HG03571 (cell line): ENCODE results near the gene TPX2.

Experiments used
- ATAC-seq: cut with Tn5 transposase; IDR thresholded peaks from one replicate; pipeline ENCODE4 v1.9.1; 2021; ENCODE audit not compliant: unreplicated experiment

Gene TPX2

DNA sequence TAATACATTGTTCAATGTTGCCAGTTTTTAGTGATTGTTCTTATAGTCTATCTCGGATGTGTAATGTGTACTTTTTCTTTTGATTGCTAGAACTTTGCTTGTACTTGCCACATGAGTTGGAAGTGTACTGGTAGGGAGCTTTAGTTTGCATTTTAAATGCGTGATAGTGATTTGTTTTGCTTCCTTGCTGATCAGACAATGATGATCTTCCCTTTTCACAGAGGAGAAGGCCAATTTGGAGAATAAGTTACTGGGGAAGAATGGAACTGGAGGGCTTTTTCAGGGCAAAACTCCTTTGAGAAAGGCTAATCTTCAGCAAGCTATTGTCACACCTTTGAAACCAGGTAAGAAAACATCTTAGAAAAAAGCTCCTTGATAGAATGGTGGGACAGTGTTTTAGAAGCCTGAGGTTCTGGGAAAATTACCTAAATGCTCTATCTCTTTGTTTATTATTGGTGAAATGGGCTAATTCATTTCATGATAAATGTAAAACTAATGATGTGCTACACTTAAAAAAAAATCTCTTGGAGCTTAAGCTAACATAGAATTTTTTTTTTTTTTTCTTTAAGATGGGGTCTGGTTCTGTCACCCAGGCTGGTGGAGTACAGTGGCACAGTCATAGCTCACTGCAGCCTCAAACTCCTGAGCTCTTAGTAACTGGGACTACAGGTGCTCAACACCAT, 20.9 kb downstream of the TPX2 start:
- no peak for ATAC-seq

DNA sequence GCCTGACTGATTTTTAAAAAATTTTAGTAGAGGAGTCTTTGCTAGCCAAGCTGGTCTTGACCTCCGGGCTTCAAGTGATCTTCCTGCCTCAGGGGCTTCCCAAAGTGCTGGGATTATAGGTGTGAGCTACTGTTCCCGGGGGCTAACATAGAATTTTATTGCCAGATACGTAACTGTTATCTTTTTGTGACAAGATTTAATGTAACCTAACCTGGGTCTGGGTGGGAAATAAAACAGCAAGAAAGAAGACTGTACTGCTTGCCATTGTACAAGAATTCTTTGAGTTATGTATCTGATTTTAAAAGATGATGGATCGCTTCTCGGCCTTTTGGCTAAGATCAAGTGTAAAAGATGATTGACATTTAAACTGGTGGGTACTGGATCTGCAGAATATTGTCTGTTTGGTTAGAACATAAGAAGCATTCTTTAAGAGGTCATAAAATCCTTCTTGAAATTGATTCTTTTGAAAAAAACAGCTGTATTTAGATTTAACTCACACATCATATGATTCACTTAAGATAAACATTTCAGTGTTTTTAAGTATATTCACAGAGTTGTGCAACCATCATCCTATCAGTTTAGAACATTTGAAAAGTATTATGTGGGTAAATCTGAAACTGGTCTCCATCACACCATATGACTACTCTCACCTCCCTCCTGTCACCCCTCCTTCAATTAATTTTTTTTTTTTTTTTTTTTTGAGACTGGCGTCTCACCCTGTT, 21.6 kb downstream of the TPX2 start:
- ATAC-seq, result no peak

DNA sequence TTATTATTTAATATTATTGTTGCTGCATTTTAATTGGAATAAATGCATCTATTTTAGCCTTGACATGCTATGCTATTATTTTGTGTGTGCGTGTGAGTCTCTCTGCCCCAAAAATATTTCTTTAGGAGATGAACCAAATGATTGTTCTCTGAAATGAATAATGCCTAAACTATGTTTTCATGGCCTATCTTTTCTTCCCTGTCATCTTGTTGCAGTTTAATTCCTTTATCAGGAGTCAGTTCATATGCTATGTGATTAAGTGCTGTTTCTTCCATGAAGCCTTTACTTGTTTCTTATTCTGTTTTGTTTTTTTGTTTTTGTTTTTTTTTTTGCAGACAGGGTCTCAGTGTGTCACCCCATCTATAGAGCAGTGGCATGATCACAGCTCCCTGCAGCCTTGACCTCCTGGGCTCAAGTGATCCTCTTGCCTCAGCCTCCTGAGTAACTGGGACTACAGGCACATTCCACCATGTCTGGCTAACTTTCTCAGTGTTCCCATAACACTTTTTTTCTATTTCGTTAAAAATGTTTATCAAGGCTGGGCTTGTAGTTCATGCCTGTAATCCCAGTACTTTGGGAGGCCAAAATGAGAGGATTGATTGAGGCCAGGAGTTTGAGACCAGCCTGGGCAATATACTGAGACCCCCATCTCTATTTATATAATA, 25.7 kb downstream of the TPX2 start:
- ATAC-seq, result no peak

DNA sequence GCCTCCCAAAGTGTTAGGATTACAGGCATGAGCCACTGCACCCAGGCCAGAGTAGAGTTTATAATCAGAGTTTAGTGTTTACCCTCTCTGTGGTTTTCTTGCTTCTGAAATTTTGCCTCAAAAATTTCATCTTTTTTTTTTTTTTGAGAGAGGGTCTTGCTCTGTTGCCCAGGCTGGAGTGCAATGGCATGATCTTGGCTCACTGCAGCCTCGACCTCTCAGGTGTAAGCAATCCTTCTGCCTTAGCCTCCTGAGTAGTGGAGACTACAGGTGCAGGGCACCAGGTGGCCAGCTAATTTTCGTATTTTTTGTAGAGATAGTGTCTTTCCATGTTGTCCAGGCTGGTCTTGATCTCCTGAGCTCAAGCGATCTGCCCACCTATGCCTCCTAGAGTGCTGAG, 28.7 kb downstream of the TPX2 start:
- ATAC-seq, result no peak

DNA sequence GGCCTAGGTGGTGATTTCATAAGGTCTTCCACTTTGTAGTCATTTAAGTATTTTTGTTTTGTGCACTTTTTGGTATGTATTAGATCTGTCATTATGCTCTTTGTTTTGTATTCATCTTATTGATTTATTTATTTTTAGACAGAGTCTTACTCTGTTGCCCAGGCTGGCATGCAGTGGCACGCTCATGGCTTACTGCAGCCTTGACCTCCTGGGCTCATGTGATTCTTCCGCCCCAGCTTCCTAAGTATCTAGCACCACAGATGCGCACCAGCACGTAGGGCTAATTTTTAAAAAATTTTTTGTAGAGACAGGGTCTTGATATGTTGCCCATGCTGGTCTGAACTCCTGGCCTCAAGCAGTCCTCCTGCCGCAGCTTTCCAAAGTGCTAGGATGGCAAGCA, 30.6 kb downstream of the TPX2 start:
- no peak for ATAC-seq

DNA sequence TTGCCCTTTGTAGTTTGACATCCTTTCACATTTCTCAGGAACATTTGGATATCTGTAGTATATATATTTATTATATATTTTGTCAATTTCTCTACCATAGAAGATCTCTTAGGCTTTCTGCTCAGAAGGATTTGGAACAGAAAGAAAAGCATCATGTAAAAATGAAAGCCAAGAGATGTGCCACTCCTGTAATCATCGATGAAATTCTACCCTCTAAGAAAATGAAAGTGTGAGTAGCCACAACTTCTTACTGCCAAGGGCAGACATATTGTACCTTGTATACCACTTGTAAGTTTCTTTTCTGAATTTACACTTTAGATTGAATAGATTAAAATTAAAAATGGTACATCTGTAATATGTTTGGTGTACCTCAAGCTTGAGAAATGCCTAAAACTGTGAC, 31.2 kb downstream of the TPX2 start:
- ATAC-seq, result no peak

DNA sequence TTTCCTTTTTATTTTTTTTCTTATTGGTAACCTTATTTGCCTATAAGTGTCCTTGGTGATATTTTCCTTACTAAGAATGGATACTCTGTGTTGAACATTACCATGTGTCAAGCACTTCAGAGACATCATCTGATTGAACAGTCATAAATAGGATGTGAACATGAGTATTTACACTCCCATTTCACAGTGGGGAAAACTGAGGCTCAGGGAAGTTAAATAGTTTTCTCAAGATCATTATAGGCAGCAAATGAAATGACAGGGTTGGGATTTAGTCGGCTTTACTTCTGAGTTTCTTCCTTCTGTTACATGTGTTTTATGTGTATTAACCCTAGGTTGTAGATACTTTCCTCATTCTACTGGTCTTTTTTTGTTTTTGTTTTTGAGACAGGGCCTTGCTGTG, 35.3 kb downstream of the TPX2 start:
- ATAC-seq, result no peak

DNA sequence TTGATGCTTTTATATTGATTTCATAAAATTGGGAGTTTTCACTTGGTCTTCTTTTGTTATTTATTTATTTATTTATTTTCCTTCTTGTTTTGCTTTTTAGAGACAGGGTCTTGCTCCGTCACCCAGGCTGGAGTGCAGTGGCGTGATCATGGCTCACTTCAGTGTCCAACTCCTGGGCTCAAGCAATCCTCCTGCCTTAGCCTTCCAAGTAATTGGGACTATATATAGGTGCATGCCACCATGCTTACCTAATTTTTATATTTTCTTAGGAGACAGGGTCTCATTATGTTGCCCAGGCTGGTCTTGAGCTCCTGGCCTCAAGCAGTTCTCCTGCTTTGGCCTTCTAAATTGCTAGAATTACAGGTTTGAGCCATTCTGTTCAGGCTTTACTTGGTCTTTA, 41.7 kb downstream of the TPX2 start:
- ATAC-seq, result no peak

DNA sequence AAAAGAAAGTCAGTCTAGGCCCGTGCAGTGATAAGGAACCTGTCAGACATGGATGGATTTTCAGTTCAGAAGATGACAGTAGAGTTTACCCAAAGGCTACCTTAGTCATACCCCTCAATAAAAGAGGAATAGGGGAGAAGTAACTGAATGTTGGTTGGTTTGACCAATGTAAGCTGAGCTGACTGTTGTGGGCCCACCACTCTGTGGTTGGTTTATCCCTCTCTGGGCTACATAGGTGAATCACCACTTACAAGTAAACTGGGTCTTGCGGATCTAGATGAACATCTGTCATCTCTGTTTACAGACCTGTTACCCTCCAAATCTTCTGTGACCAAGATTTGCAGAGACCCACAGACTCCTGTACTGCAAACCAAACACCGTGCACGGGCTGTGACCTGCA, 42.9 kb downstream of the TPX2 start:
- no peak for ATAC-seq

DNA sequence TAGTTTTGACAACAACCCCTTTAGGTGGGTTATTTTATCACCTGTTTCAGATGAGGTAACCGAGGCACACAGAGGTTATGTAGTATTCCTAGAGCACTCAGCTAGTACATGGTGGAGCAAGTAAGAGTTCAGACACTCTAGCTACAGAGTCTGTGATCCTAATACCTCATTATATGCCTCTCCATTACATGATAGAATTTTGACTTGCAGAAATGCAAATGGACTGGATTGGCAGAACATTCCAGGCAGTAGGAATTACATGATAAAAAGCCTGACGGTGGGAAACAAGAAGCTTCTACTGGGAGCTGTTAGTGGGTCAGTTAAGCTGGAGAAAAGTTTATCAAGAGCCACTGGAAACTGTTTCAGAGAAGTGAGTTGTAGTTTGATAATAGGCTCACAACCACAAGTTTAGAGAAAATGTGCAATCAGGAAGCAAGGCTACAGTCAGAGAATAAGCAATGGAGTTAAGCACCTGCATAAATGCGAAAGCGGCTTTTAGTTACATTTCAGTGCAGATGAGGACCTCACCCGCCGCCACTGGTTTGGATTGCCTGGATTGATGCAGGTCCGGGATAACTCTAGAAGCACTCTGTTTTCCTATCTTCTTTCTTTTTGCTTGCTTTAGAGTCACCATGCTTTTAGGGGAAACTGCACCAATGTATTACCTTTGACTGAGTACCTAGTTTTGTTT, 45.4 kb downstream of the TPX2 start:
- ATAC-seq, result no peak

DNA sequence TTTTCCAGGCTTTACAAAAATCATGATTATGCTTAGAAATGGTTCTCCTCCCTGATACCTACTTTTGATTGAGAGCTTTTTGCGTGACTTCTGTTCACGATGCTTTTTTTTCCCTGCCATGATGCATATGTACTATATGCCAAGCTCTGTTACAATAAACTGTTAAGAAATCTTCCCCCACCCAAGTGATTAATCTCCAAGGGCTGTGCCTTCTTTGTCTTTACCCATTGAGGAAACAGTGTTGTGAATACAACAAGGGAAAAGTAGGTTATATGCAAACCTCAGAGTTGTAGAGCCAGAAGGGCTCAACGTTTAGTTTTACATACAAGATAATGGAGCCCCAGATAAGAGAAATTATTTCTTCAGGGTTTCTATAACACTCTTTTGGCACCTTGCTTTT, 46.0 kb downstream of the TPX2 start:
- no peak for ATAC-seq

DNA sequence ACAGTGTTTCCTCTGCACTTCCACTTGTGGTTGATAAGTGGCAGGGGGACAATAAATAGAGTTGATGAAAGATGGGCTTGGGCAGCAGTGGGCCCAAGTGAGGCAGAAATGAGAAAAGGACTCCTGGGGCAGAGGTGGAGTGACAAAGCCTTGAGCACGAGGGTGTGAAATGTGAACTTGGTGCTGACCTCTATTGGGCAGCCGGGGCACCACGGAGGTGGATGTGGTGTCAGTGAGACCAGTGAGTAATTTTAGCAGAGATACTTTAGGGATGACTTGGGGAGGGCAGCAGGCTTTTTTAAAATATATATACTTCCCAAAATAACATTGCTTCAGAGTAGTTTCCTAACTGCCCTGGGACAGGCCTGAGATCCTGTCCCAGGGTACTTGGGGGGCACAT, 49.5 kb downstream of the TPX2 start:
- no peak for ATAC-seq

DNA sequence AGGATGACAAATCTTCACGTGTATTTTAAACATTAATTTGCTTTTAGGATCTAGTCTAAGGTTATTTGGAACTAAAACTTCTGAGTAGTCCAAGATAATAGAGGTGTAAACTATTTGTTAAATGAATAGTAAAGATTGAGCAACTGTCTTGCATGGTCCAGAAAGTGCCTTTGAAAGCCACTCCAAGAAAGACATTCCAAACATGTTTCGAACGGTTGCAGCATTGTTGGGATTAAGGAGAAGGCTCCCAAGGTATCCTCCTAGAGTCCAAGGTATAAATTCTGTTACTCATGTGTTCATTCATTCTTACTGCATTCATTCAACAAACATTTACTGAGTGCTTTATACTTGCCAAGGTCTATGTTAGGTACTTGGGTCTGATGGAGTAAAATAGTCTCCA, 51.3 kb downstream of the TPX2 start:
- no peak for ATAC-seq

DNA sequence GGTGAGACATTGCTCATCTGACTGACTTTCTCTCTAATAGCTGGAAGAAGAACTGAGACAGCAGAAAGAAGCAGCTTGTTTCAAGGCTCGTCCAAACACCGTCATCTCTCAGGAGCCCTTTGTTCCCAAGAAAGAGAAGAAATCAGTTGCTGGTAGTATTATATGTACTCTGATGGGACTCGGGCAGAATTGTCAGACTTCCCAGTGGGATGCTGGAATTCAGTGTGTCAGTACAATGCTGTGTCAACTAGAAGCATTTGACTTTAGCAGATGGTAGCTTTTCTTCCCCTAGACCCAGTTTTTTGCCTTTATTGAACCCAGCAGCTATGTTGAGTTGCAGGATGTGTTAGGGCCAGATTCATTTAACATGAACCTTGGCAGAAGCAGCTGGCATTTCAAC, 58.3 kb downstream of the TPX2 start:
- ATAC-seq, result no peak

DNA sequence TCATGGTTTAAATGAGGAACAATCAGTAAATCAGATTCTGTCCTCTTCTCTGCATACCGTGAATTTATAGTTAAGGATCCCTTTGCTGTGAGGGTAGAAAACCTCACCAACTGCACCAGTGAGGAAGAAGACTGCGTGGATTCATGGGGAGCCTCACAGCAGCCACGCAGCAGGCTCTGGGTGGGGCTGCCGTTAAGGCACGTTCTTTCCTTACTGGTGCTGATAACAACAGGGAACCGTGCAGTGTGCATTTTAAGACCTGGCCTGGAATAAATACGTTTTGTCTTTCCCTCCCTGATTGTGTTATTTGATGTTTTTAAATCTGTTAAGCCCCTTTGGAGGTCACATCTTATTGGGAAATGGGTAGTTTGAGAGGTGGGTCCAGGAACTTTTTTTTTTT, 62.4 kb downstream of the TPX2 start:
- ATAC-seq, result no peak

DNA sequence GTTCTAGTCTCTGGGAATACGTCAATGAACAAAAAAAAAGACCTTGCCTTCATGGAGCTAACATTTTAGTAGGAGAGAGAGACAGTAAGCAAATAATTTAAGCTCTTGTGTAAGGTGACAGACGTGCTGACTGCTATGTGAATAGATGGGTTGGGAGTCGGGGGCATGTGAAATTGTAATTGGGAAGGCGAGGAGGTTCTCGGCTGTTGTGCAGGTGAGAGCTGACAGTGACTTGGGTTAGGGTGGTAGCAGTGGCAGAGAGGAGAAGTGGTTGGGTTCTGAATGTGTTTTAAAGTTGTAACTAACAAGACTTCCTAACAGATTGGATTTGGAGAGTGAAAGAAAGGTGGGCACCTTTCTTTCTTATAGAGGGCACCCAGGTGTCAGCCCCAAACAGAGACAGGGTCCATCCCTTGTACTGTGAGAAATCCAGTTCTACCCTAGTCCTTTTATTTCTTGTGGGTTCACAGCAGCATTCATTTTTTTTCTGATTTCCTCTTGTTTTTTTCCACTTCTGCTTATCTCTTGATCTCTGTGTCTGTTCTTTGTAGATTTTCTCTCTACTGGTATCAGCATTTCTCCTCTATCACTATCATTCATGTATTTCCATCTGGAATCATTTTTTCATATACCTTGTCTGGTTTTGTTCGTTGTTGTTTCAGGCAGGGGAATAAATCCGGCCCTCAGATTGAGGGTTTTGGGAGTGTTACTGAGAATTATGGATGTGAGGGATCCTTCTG, 64.6 kb downstream of the TPX2 start:
- ATAC-seq, result no peak

DNA sequence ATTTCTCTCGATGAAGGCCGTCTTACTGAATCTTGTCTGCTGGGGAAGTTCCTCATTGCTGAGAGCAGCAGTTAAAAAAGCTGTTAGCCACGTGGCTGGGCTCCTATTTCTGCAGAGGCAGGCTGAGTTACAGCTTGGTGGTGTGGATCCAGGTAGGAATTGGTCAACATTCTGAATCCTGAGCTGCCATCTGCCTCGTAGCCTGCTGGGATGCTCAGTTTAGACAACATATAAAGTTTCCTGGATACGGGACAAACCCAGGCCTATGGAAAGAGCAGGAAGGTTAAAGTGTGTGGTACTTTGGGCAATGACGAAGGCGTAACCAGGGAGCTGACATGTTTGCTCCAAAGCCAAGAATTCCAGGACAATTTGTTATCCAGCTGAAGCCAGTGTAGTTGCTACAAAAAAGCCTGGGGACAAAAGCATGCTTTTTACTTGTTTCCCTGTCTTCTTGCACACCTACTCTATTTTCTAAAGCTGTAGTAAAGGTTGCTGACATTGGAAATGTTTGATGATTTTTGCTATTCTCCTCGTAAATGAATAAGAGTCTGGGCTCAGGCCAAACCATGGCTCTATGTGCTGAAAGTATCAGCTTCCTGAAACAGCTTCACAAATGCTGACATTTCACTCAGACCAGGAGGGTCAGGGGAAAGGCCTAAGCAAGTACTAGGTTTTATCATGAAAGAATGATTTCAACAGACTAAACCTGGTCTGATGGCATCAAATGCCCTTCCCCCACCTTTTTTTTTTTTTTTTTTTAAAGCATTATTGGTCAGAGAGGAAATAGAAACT, 67.7 kb downstream of the TPX2 start:
- no peak for ATAC-seq

DNA sequence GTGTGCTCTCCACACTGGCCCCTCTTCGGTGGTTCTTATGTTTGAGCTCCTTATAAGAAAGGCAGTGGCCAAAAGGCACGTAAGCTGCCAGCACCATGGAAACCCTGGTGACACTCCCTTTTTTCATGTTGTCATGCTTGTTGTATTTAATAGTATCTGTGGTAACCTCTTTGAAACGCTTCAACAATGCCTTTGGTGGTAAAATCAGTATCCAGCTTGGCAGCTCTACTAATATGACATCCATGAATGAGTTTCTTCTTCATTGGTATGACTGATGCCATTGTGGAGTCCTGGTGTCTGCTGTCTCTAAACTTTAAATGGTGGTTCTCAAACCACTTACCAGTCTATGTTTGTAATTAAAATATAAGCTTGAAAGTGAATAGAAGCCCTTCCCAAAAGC, 69.4 kb downstream of the TPX2 start:
- ATAC-seq, result no peak

DNA sequence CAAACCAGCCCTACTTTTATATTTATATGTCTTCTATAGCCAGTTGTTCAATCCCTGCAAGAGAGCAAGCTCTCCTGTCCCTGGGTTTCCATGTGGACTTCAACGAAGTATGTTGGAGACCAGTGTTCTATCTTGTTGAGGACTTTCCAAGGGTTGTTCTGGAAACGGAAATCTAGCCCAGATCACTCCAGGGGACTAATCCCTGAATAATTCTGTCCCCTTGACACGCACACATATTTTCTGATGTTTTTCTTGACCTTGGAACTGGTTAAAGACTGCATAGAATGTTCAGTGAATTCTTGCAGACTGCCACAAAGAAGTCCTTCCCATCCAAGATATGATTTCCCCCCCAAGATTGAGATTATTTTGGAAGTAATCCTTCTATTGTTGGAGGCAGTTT, 70.6 kb downstream of the TPX2 start:
- ATAC-seq, result no peak

DNA sequence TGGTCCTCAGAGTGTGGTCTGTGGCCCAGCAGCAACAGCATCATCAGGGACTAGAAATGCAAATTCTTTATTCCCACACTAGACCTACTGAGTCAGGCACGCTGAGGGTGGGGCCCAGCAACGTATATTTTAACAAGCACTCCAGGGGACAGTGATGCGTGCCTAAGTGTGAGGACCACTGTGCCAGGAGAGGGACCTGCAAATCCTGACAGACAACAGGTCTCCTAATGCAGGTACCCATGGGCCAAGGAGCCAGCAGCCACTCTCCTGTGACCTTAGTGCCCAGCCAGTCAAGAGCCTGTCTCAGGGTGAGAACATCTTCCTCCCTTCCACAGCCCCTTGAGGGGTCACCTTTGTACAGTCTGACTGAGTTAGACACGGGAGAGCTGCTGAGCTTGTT, 72.1 kb downstream of the TPX2 start:
- no peak for ATAC-seq
